ENCODE data around the gene CFAP70.
A peak's percentile ranks its signal among the peaks of the same experiment; 100 is the strongest.

Gene CFAP70

GRCh38 chr10:73251683-73252444, 106.8 kb downstream of the CFAP70 start:
- H3K27ac ChIP-seq: peak overlapping the region; percentile 95
- TF ChIP-seq CTCF (conservative IDR thresholded peaks at IDR 0.05): no peak

GRCh38 chr10:73248259-73248724, 110.4 kb downstream of the CFAP70 start:
- no peak for TF ChIP-seq CTCF (conservative IDR thresholded peaks at IDR 0.05)
- H3K27ac ChIP-seq: peak overlapping the region; percentile 83

GRCh38 chr10:73247509-73248258, 111.0 kb downstream of the CFAP70 start:
- TF ChIP-seq CTCF (conservative IDR thresholded peaks at IDR 0.05): no peak
- H3K27ac ChIP-seq: peak overlapping the region; percentile 83

- peak; percentile 5; the same call in 1 of the 2 replicates for TF ChIP-seq CTCF (conservative IDR thresholded peaks at IDR 0.05)
- peak within 1 kb of the TSS; percentile 83 for H3K27ac ChIP-seq
Measured at GRCh38 chr10:73246646-73247508, 111.8 kb downstream of the CFAP70 start, which contains the start of gene DNAJC9. Gene DNAJC9 (minus strand): TSS chr10:73247255. CDS start chr10:73247189, 66 bp downstream.

- no peak for TF ChIP-seq CTCF (conservative IDR thresholded peaks at IDR 0.05)
- H3K27ac ChIP-seq: peak overlapping the region; percentile 83
Measured at GRCh38 chr10:73246322-73246645, 112.4 kb downstream of the CFAP70 start.

GRCh38 chr10:73244866-73245477, 113.7 kb downstream of the CFAP70 start:
- TF ChIP-seq CTCF (conservative IDR thresholded peaks at IDR 0.05): no peak
- peak overlapping the region; percentile 83 for H3K27ac ChIP-seq
